Measurements from ENCODE around the gene VPS13A.
"Not testable (repeated sequence)": the region's sequence is repeated elsewhere in the genome, so short reads cannot be mapped to it uniquely, and the experiment has no call there.

Gene VPS13A

GRCh38 chr9:77194423-77194822 lies 17.1 kb downstream of the VPS13A start:
- DNase-seq: no peak

GRCh38 chr9:77210116-77210515 lies 32.8 kb downstream of the VPS13A start:
- DNase-seq: no peak

GRCh38 chr9:77211561-77211960 lies 34.2 kb downstream of the VPS13A start:
- DNase-seq: no peak

- DNase-seq: no peak
Measured at GRCh38 chr9:77212801-77213200, 35.5 kb downstream of the VPS13A start.

- no peak for DNase-seq
Measured at GRCh38 chr9:77215874-77216273, 38.5 kb downstream of the VPS13A start.

- no peak for DNase-seq
Measured at GRCh38 chr9:77218612-77219011, 41.3 kb downstream of the VPS13A start.

- DNase-seq: no peak
Measured at GRCh38 chr9:77221431-77221830, 44.1 kb downstream of the VPS13A start.

GRCh38 chr9:77224746-77225312 lies 47.5 kb downstream of the VPS13A start:
- no peak for DNase-seq

- no peak for DNase-seq
Measured at GRCh38 chr9:77236693-77237092, 59.4 kb downstream of the VPS13A start.

GRCh38 chr9:77237896-77238295 lies 60.6 kb downstream of the VPS13A start:
- DNase-seq: no peak

- no peak for DNase-seq
Measured at GRCh38 chr9:77251050-77251449, 73.7 kb downstream of the VPS13A start.

GRCh38 chr9:77257275-77257674 lies 79.9 kb downstream of the VPS13A start:
- DNase-seq: no peak

GRCh38 chr9:77261605-77262004 lies 84.3 kb downstream of the VPS13A start:
- no peak for DNase-seq

GRCh38 chr9:77267762-77268161 lies 90.4 kb downstream of the VPS13A start:
- not testable (repeated sequence) for DNase-seq

- no peak for DNase-seq
Measured at GRCh38 chr9:77271023-77271690, 93.8 kb downstream of the VPS13A start.

- no peak for DNase-seq
Measured at GRCh38 chr9:77276799-77277198, 99.5 kb downstream of the VPS13A start.

- DNase-seq: no peak
Measured at GRCh38 chr9:77277719-77278118, 100.4 kb downstream of the VPS13A start.

GRCh38 chr9:77283991-77284390 lies 106.7 kb downstream of the VPS13A start:
- DNase-seq: no peak

GRCh38 chr9:77284616-77285015 lies 107.3 kb downstream of the VPS13A start:
- no peak for DNase-seq

- DNase-seq: no peak
Measured at GRCh38 chr9:77290373-77290772, 113.0 kb downstream of the VPS13A start.

GRCh38 chr9:77291714-77292113 lies 114.4 kb downstream of the VPS13A start:
- no peak for DNase-seq

- DNase-seq: no peak
Measured at GRCh38 chr9:77293949-77294348, 116.6 kb downstream of the VPS13A start.

- no peak for DNase-seq
Measured at GRCh38 chr9:77304543-77304942, 127.2 kb downstream of the VPS13A start.

GRCh38 chr9:77305622-77306400 lies 128.5 kb downstream of the VPS13A start:
- no peak for DNase-seq

All from NCI-H1092 treated with DMSO at 0.1 percent for 48 hours (cell line).